Measurements from ENCODE around the gene TENM4.

- TF ChIP-seq CTCF (IDR thresholded peaks at IDR 0.05): no peak
- no peak for TF ChIP-seq FOXM1 (IDR thresholded peaks at IDR 0.05; ENCODE audit: low read depth)
These were observed 369.6 kb downstream of the TENM4 start for GRCh38 chr11:79071190-79071589.

Measured in SK-N-SH (cell line).